22Rv1 (cell line): ENCODE results near the gene PRODH2.

Experiments used
- H3K27ac ChIP-seq: fragments of 450-650 bp; 2 replicates; pipeline ENCODE4 v1.5.1; 2017
- ZFX ChIP-seq: fragments of 450-650 bp; IDR thresholded peaks from 2 replicates; pipeline ENCODE4 v1.6.1; 2017; ENCODE audit warnings: antibody characterized with exemption, borderline replicate concordance
- TF ChIP-seq, protein P1 (sequence below): fragments of 450-650 bp; IDR thresholded peaks from 2 replicates; pipeline ENCODE4 v1.5.1; 2017; ENCODE audit warnings: mild to moderate bottlenecking

PRODH2 gene

DNA sequence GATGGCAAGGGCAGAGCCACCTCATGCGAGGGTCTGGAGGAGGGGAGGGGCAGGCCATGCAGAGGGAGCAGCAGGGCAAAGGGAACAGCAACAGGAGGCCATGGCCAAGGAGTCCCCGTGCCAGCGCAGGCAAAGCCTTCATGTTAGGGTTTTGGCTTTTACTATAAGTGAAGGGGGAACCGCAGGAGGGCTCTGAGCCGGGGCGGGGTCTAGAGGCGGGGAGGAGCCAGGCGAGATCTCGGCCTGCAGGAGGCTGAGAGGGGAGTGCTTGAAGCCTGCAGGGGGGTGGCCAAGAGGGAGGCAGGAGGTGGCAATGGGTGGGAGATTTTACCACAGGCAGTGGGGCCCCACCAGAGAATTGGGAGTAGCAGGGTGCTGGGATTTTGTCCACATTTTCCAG lies 31.0 kb downstream of the PRODH2 start:
- no peak for TF ChIP-seq ZFX
- TF ChIP-seq, protein P1, sequence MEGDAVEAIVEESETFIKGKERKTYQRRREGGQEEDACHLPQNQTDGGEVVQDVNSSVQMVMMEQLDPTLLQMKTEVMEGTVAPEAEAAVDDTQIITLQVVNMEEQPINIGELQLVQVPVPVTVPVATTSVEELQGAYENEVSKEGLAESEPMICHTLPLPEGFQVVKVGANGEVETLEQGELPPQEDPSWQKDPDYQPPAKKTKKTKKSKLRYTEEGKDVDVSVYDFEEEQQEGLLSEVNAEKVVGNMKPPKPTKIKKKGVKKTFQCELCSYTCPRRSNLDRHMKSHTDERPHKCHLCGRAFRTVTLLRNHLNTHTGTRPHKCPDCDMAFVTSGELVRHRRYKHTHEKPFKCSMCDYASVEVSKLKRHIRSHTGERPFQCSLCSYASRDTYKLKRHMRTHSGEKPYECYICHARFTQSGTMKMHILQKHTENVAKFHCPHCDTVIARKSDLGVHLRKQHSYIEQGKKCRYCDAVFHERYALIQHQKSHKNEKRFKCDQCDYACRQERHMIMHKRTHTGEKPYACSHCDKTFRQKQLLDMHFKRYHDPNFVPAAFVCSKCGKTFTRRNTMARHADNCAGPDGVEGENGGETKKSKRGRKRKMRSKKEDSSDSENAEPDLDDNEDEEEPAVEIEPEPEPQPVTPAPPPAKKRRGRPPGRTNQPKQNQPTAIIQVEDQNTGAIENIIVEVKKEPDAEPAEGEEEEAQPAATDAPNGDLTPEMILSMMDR: no peak
- H3K27ac ChIP-seq: no peak overlapping the region

DNA sequence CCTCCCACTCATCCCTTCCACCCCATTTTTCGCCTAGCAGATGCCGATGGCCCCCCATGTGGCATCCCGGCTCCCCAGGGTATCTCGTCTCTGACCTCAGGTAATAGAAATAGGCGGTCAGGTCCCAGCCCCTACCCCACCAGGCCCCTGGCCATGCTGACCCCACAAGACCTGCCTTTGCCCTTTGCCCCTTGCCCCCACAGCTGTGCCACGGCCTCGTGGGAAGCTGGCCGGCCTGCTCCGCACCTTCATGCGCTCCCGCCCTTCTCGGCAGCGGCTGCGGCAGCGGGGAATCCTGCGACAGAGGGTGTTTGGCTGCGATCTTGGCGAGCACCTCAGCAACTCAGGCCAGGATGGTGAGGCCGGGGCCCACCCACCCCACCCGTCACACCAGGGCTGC lies 31.9 kb downstream of the PRODH2 start:
- H3K27ac ChIP-seq: no peak overlapping the region
- no peak for TF ChIP-seq ZFX
- TF ChIP-seq, protein P1: no peak

DNA sequence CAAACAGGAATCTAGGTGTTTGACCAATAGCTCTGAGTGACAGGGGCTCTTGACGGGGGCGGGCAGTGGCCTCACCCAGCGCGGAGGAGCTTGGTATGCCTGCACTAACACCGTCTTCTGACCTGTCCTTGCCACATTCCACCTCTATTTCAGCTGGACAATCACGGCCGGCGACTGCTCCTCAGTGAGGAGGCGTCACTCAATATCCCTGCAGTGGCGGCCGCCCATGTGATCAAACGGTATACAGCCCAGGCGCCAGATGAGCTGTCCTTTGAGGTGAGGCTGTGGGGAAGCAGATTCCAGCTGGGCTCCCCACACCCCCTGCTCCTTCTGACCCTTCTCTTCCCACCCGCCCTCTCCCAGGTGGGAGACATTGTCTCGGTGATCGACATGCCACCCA lies 32.6 kb downstream of the PRODH2 start:
- H3K27ac ChIP-seq: no peak overlapping the region
- TF ChIP-seq, protein P1: no peak
- TF ChIP-seq ZFX: no peak

DNA sequence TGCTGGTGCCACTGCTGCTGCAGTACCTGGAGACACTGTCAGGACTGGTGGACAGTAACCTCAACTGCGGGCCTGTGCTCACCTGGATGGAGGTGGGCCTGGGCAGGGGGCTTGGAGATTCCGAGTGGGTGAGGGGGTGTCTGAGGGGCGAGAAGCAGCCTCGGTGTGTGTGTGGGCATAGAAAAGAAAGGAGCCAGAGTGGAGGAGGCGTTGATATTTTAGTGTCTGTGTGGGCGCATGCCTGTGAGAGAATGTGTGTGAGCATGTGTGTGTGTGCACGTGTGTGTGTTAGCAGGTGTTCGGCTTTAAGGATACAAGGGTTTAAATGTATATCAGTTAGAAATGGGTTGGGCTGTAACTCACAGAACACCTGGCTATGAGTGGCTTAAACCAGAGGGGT lies 33.6 kb downstream of the PRODH2 start:
- H3K27ac ChIP-seq: no peak overlapping the region
- no peak for TF ChIP-seq ZFX
- TF ChIP-seq, protein P1: no peak

DNA sequence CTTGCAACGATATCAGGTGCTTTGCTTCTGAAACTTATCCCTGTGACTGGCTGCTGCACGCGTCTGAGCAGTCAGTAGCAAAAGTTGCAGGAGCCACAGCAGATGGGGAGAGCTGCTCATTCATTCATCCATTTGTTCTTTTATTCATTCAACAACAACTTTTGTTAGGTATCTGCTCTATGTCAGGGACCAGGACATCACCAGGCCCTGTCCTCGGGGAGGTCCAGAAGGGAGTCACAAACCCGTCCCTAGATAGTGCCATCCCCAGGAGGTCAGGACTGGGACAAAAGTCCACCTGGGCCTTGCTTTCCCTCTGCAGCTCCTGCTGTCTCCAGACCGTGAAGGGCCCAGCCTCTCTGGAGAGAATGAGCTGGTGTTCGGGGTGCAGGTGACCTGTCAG lies 34.7 kb downstream of the PRODH2 start:
- H3K27ac ChIP-seq: no peak overlapping the region
- no peak for TF ChIP-seq ZFX

DNA sequence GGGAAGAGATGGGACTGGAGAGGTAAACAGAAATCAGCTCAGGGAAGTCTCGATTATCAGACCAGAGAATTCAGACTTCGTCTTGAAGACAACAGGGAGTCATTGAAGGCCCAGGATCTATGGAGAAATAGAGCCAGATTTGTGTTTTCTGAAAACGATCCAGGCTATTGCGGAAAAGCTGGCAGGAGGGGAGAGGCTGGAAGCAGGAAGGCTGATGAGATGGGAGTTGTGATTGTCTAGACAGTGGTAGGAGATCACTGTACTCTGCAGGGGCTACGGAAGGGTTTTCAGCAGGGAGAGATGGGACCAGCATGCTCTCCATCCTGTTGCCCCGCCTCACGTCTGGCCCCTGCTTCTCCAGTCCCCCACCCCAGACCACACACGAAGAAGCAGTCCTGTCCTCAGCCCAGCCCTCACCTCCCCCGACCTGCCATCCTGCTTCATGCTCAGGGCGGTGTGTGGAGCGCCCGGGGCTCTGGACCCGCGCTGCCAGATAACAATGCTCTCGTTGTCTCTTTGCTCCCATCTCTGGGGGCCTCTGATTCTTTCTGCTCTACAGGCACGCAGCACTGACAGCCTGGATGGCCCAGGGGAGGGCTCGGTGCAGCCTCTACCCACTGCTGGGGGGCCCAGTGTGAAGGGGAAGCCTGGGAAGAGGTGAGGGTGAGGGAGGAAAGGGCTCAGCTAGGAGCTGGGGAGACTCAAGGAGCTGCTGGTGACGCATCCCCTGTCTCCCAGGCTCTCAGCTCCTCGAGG lies 35.4 kb downstream of the PRODH2 start:
- TF ChIP-seq, protein P1: no peak
- TF ChIP-seq ZFX: no peak
- peak overlapping the region; percentile 61; the same call in 1 of the 2 replicates for H3K27ac ChIP-seq

DNA sequence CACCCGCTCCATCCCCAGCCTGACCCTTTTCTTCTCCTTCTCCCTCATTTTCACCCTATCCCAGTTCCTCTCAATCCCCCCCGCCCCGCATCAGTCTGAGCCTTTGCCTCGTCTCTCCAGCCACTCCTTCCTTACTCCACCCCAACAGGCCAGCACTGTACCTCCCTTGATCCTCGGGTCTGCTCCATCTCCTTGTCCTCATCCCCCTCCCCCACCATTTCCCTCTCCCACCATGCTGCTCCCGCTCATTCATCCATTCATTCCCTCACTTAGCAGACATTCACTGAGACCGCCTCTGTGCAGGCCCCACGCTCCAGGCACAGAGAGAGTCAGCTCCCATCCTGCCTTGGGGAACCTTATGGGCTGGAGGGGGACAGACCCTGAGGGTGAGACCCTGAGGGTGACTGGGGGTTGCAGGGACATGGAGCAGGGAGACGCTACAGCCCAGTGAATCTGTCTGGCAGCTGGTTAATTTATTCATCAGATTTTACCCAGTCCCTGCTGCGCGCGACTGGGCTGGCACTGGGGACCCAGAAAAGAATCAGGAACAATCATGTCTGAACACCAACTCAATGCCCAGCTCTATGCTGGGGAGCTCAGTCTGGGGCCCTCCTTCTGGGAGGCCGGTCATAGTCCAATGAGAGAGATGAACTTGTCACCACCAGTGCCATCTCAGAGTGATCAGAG lies 36.4 kb downstream of the PRODH2 start:
- TF ChIP-seq, protein P1: no peak
- TF ChIP-seq ZFX: no peak
- peak overlapping the region; percentile 61 for H3K27ac ChIP-seq
